Activated CD8-positive, alpha-beta memory T cell treated with anti-CD3 and anti-CD28 coated beads for 36 hours (primary cell): ENCODE measurements around the gene LRRC49. TPM values are rescaled to one million over a fixed set of nuclear protein-coding genes. Genes with fewer than 3 reads are reported as not detected.
"Not testable (repeated sequence)": the region's sequence is repeated elsewhere in the genome, so short reads cannot be mapped to it uniquely, and the experiment has no call there.

Experiments
- CTCF ChIA-PET: fragments of 350-600 bp; sonication (Branson Sonifier 250); formaldehyde crosslinking; loops from one replicate; lab custom pipeline; 2021; ENCODE audit warnings: antibody characterized with exemption; lab: Charles Lee
- POLR2A ChIA-PET: fragments of 350-600 bp; sonication (Branson Sonifier 250); formaldehyde crosslinking; loops from one replicate; lab custom pipeline; 2021; ENCODE audit warnings: antibody characterized with exemption; lab: Charles Lee
- total RNA-seq, 2 experiments: library from RNA; stranded (reverse); gene quantifications; one replicate each; pipeline ENCODE4 v1.2.3, GENCODE V29; 2021

The LRRC49 gene
- total RNA-seq, 2 experiments from 2014 or later: 0.65 to 0.82 TPM

- CTCF ChIA-PET: no interaction called here
Observed at GRCh38 chr15:70912187-70912586, 19.6 kb downstream of the LRRC49 start.

GRCh38 chr15:70916531-70916930, 23.9 kb downstream of the LRRC49 start:
- POLR2A ChIA-PET: no interaction called here
- CTCF ChIA-PET: no interaction called here

More at GRCh38 chr15:70912187-70912586, 19.6 kb downstream of the LRRC49 start:
- POLR2A ChIA-PET: no interaction called here

- ChIA-PET CTCF (no interaction called here), POLR2A (no interaction called here)
Observed at GRCh38 chr15:70917955-70918354, 25.3 kb downstream of the LRRC49 start.

- ChIA-PET CTCF (no interaction called here), POLR2A (no interaction called here)
Observed at GRCh38 chr15:70920981-70921696, 28.5 kb downstream of the LRRC49 start.

GRCh38 chr15:70922119-70922518, 29.5 kb downstream of the LRRC49 start:
- ChIA-PET CTCF (no interaction called here), POLR2A (no interaction called here)

- ChIA-PET CTCF (no interaction called here), POLR2A (no interaction called here)
Observed at GRCh38 chr15:70923311-70924080, 30.9 kb downstream of the LRRC49 start.

GRCh38 chr15:70926914-70927313, 34.3 kb downstream of the LRRC49 start:
- POLR2A ChIA-PET: not testable (repeated sequence)
- CTCF ChIA-PET: interaction anchor here (0.6 kb wide), 1 partner anchor 12 kb away, joined by 3 read pairs; no protein-coding TSS in a partner anchor

- POLR2A ChIA-PET: no interaction called here
- CTCF ChIA-PET: no interaction called here
Observed at GRCh38 chr15:70931821-70932220, 39.2 kb downstream of the LRRC49 start.

- CTCF ChIA-PET: no interaction called here
- POLR2A ChIA-PET: no interaction called here
Observed at GRCh38 chr15:70932397-70932796, 39.8 kb downstream of the LRRC49 start.

- ChIA-PET CTCF (no interaction called here), POLR2A (no interaction called here)
Observed at GRCh38 chr15:70933411-70933810, 40.8 kb downstream of the LRRC49 start.

GRCh38 chr15:70935631-70936030, 43.0 kb downstream of the LRRC49 start:
- ChIA-PET POLR2A (no interaction called here), CTCF (no interaction called here)

- CTCF ChIA-PET: no interaction called here
- POLR2A ChIA-PET: no interaction called here
Observed at GRCh38 chr15:70936326-70936725, 43.7 kb downstream of the LRRC49 start.

- CTCF ChIA-PET, POLR2A ChIA-PET: not testable (repeated sequence)
Observed at GRCh38 chr15:70943285-70943684, 50.7 kb downstream of the LRRC49 start.

- ChIA-PET CTCF (interaction anchor here (0.7 kb wide), 1 partner anchor 129 kb away, joined by 4 read pairs; no protein-coding TSS in a partner anchor), POLR2A (no interaction called here)
Observed at GRCh38 chr15:70947351-70948335, 55.0 kb downstream of the LRRC49 start.

- CTCF ChIA-PET: no interaction called here
- POLR2A ChIA-PET: no interaction called here
Observed at GRCh38 chr15:70950953-70951352, 58.3 kb downstream of the LRRC49 start.

- ChIA-PET POLR2A (no interaction called here), CTCF (no interaction called here)
Observed at GRCh38 chr15:70954171-70954570, 61.5 kb downstream of the LRRC49 start.

- ChIA-PET CTCF (no interaction called here), POLR2A (no interaction called here)
Observed at GRCh38 chr15:70954733-70955132, 62.1 kb downstream of the LRRC49 start.

- ChIA-PET POLR2A (no interaction called here), CTCF (no interaction called here)
Observed at GRCh38 chr15:70955151-70955550, 62.5 kb downstream of the LRRC49 start.

- POLR2A ChIA-PET: no interaction called here
- CTCF ChIA-PET: no interaction called here
Observed at GRCh38 chr15:70956201-70956995, 63.8 kb downstream of the LRRC49 start.
